ENCODE results near the gene LRBA.

Gene LRBA

GRCh38 chr4:150584111-150584915 lies 430.8 kb downstream of the LRBA start:
- Mint-ChIP-seq H3K9me3 (peaks cover 7% of the 10 kb centered on the region), H3K4me1 (ENCODE audit: low read depth) (no peaks in the 10 kb centered on the region), H3K36me3 (ENCODE audit: low read depth) (peaks cover 78% of the 10 kb centered on the region), H3K27ac (no peak overlapping the region), H3K27me3 (no peaks in the 10 kb centered on the region), H3K4me3 (no peak overlapping the region)

DNA sequence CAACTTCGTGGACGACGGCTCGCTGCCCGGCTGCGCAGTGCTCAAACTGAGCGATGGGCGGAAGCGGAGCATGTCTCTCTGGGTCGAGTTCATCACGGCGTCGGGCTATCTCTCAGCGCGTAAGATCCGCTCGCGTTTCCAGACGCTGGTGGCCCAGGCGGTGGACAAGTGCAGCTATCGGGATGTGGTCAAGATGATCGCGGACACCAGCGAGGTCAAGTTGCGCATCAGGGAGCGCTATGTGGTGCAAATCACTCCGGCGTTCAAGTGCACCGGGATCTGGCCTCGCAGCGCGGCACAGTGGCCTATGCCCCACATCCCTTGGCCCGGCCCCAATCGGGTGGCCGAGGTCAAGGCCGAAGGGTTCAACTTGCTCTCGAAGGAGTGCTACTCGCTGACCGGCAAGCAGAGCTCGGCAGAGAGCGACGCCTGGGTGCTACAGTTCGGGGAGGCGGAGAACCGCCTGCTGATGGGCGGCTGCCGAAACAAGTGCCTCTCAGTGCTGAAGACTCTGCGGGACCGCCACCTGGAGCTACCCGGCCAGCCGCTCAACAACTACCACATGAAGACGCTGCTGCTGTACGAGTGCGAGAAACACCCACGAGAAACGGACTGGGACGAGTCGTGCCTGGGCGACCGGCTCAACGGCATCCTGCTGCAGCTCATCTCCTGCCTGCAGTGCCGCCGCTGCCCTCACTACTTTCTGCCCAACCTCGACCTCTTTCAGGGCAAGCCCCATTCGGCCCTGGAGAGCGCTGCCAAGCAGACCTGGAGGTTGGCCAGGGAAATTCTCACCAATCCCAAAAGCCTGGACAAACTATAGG lies 431.6 kb downstream of the LRBA start:
- H3K27ac Mint-ChIP-seq, result no peak overlapping the region
- H3K4me3 Mint-ChIP-seq, result no peak overlapping the region
- H3K9me3 Mint-ChIP-seq, result peaks cover 7% of the 10 kb centered on the region
- H3K27me3 Mint-ChIP-seq, result no peaks in the 10 kb centered on the region
- H3K36me3 Mint-ChIP-seq (ENCODE audit: low read depth), result peaks cover 83% of the 10 kb centered on the region
- no peaks in the 10 kb centered on the region for H3K4me1 Mint-ChIP-seq (ENCODE audit: low read depth)

GRCh38 chr4:150582873-150583286 lies 432.2 kb downstream of the LRBA start:
- H3K27me3 Mint-ChIP-seq, result no peaks in the 10 kb centered on the region
- H3K27ac Mint-ChIP-seq, result no peak overlapping the region
- no peaks in the 10 kb centered on the region for H3K4me1 Mint-ChIP-seq (ENCODE audit: low read depth)
- no peak overlapping the region for H3K4me3 Mint-ChIP-seq
- peaks cover 79% of the 10 kb centered on the region for H3K36me3 Mint-ChIP-seq (ENCODE audit: low read depth)
- peaks cover 7% of the 10 kb centered on the region for H3K9me3 Mint-ChIP-seq

DNA sequence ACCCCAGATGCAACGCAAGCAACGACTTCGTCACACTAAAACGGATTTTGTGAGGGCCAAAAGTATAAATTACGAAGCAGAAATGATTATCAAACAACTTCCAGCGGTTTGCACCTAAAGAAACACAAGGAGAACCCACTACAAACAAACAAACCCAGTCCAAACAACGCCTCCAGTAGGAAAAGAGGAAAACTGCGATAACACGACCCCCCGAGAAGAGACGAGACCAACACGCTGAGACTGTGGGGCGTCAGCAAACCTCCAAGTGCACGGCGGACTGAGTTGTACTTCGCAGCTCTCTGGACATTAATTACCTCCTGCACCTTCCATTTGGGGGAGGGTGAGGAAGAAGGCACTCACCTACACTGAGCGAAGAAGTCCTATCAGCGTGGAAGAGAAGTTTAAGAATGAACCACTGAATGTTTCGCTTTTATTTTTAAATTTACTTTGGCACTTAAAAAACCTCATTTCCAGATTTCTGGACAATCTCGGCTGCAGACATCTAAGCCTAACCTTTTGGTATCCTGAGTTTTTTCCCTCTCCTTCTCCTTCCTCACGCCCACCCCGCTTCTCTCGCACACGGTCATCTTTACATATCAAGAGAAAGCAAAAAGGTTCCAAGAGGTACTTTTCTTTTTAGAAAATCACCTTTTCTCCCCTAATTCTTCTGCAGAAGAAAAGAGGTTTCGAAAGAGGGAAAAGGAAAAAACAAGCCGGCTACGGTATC lies 432.8 kb downstream of the LRBA start, which contains the start of gene MAB21L2:
Gene MAB21L2 (plus strand): TSS at position 6 of the 727 bp plus-strand sequence. CDS start 879 bp downstream, outside the sequence.
- Mint-ChIP-seq H3K36me3 (ENCODE audit: low read depth) (peaks cover 75% of the 10 kb centered on the region), H3K27ac (no peak within 1 kb of the TSS), H3K4me3 (no peak within 1 kb of the TSS), H3K27me3 (no peaks in the 10 kb centered on the region), H3K9me3 (peaks cover 7% of the 10 kb centered on the region), H3K4me1 (ENCODE audit: low read depth) (no peaks in the 10 kb centered on the region)

DNA sequence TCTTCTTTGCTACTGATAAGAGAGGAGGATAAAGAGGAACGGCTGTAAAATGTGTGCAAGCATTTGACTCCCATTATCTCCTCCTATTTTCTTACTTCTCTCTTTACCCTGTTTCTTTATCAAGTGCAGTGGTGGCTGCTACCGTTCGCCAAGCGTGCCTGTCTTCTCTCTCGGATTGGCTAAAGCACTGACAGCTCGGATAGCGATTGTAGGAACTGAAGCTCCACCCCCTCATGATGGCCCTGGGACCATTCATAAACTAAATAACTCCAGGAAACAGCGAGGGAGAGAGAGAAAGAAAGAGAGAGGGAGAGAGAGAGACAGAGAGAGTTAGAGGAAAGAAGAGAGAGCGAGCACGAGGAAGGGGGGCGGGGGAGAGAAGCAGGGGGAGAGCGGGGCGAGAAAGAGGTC lies 433.4 kb downstream of the LRBA start:
- no peak overlapping the region for H3K4me3 Mint-ChIP-seq
- peaks cover 7% of the 10 kb centered on the region for H3K9me3 Mint-ChIP-seq
- peaks cover 73% of the 10 kb centered on the region for H3K36me3 Mint-ChIP-seq (ENCODE audit: low read depth)
- H3K4me1 Mint-ChIP-seq (ENCODE audit: low read depth), result no peaks in the 10 kb centered on the region
- no peaks in the 10 kb centered on the region for H3K27me3 Mint-ChIP-seq
- no peak overlapping the region for H3K27ac Mint-ChIP-seq

DNA sequence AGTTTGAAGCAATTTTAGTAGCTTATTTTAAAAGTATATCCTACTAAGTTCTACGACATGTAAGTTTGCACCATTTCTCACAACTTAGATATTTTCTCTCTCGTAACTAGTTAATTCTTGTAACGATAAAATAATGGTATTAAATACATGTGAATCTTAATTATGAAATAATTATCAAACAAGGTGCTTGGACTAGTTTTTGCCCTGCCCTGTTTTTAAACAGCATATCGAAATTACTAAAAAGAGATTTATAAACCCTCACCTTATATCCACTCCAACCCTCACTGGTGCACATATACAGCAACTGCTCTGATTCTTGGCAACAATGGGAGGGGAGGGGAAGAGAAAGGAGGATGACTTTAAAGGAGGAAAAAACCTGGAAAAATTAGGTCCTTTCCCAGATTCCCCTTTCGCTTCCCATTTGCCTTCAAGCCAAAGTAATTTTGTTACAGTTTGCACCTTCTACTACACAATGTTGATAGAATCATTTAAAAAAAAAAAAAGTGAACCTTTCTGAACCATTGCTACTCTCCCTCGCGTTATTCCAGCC lies 434.0 kb downstream of the LRBA start:
- Mint-ChIP-seq H3K36me3 (ENCODE audit: low read depth) (peaks cover 68% of the 10 kb centered on the region), H3K4me3 (no peak overlapping the region), H3K27ac (no peak overlapping the region), H3K9me3 (peaks cover 7% of the 10 kb centered on the region), H3K4me1 (ENCODE audit: low read depth) (no peaks in the 10 kb centered on the region), H3K27me3 (no peaks in the 10 kb centered on the region)

GRCh38 chr4:150580306-150580705 lies 434.8 kb downstream of the LRBA start:
- peaks cover 61% of the 10 kb centered on the region for H3K36me3 Mint-ChIP-seq (ENCODE audit: low read depth)
- H3K4me3 Mint-ChIP-seq, result no peak overlapping the region
- no peaks in the 10 kb centered on the region for H3K4me1 Mint-ChIP-seq (ENCODE audit: low read depth)
- peaks cover 7% of the 10 kb centered on the region for H3K9me3 Mint-ChIP-seq
- H3K27ac Mint-ChIP-seq, result no peak overlapping the region
- no peaks in the 10 kb centered on the region for H3K27me3 Mint-ChIP-seq

- H3K4me3 Mint-ChIP-seq, result no peak overlapping the region
These were observed 435.4 kb downstream of the LRBA start for GRCh38 chr4:150579551-150580234.

DNA sequence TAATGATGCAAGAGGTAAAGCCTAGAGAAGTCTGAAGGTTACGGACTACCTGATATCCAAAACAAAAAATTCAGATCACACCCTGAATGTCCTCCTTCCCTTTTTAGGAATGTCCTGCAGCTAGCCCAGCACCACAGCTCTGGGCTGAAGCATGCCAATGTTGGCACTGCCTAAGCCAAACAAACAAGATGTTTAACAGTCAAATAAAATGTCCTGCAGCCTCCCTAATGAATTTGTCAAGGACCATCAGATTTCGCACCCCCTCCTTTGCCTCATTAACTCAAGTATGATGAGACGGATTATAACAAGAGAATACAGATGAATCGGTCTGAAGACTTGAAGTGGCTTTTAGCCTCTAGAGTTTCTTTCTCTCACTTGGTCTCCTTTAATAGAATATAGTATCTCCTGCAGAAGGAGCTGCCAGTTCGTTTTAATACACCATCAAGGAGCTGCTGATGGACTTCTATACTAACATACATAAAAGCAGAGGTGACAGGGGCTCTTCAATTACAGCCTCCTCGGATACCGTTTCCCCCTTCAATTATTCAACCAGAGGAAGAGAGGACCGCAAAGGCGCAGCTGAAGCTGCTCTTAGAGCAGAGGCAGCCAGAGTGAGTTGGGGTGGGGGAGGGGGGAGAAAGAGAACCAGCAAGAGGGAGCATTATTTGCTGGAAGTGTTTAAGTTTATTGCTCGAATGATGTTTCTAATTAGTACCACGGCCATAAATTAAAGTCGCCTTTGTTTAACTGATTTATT lies 436.2 kb downstream of the LRBA start:
- H3K27ac Mint-ChIP-seq, result no peak overlapping the region
- no peaks in the 10 kb centered on the region for H3K27me3 Mint-ChIP-seq
- H3K9me3 Mint-ChIP-seq, result peaks cover 7% of the 10 kb centered on the region
- H3K4me3 Mint-ChIP-seq, result no peak overlapping the region
- peaks cover 51% of the 10 kb centered on the region for H3K36me3 Mint-ChIP-seq (ENCODE audit: low read depth)
- H3K4me1 Mint-ChIP-seq (ENCODE audit: low read depth), result peaks cover 9% of the 10 kb centered on the region

More at GRCh38 chr4:150579551-150580234, 435.4 kb downstream of the LRBA start:
- Mint-ChIP-seq H3K4me1 (ENCODE audit: low read depth) (peaks cover 2% of the 10 kb centered on the region), H3K27ac (no peak overlapping the region), H3K9me3 (peaks cover 7% of the 10 kb centered on the region), H3K36me3 (ENCODE audit: low read depth) (peaks cover 58% of the 10 kb centered on the region), H3K27me3 (no peaks in the 10 kb centered on the region)

DNA sequence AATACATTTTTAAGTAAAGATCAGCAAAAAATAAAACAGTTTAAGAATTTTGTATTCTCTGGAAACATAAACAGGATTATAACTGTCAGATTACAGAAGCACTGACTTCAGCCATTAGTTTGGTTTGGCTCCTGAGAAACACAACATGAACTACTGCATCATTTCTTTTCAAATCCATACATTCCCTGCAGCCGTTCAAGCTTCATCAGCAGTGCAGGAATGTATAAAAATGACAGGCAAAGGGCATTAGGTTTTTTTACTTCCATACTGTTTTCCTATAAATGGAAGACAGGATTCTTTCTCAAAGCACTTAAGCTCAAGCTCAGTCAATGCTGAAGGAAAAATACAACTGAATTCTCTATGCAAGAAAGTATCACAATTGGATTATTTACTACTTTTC lies 437.3 kb downstream of the LRBA start:
- peaks cover 7% of the 10 kb centered on the region for H3K9me3 Mint-ChIP-seq
- no peak overlapping the region for H3K4me3 Mint-ChIP-seq
- no peak overlapping the region for H3K27ac Mint-ChIP-seq
- peaks cover 40% of the 10 kb centered on the region for H3K36me3 Mint-ChIP-seq (ENCODE audit: low read depth)
- no peaks in the 10 kb centered on the region for H3K27me3 Mint-ChIP-seq
- peaks cover 17% of the 10 kb centered on the region for H3K4me1 Mint-ChIP-seq (ENCODE audit: low read depth)

DNA sequence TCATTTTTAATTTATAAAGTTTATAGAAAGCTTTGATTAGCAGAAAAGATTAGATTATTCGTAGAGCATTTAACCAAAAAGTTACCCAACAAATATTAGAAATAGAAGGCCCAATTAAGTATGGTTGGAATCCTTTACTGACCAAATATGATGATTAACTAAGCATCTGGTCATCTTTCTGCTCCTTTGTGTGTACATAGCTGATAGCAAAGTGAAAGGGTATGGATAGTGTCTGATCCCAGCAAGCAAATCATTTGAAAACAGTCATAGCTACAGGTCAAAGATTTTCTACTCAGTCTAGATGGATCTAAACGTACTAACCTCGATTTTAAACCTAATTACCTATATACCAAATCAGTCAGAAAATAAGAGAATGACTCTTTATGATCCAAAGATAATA lies 440.4 kb downstream of the LRBA start:
- H3K9me3 Mint-ChIP-seq, result no peaks in the 10 kb centered on the region
- H3K27ac Mint-ChIP-seq, result no peak overlapping the region
- H3K4me3 Mint-ChIP-seq, result no peak overlapping the region
- peaks cover 20% of the 10 kb centered on the region for H3K36me3 Mint-ChIP-seq (ENCODE audit: low read depth)
- H3K4me1 Mint-ChIP-seq (ENCODE audit: low read depth), result peaks cover 19% of the 10 kb centered on the region
- H3K27me3 Mint-ChIP-seq, result no peaks in the 10 kb centered on the region

- no peaks in the 10 kb centered on the region for H3K9me3 Mint-ChIP-seq
- H3K36me3 Mint-ChIP-seq (ENCODE audit: low read depth), result peaks cover 13% of the 10 kb centered on the region
- H3K27ac Mint-ChIP-seq, result no peak overlapping the region
- no peak overlapping the region for H3K4me3 Mint-ChIP-seq
- no peaks in the 10 kb centered on the region for H3K27me3 Mint-ChIP-seq
- H3K4me1 Mint-ChIP-seq (ENCODE audit: low read depth), result peaks cover 19% of the 10 kb centered on the region
These were observed 441.6 kb downstream of the LRBA start for GRCh38 chr4:150573534-150573933.

- Mint-ChIP-seq H3K27me3 (no peaks in the 10 kb centered on the region), H3K36me3 (ENCODE audit: low read depth) (peaks cover 12% of the 10 kb centered on the region), H3K9me3 (no peaks in the 10 kb centered on the region), H3K27ac (peak overlapping the region; percentile 11), H3K4me3 (no peak overlapping the region), H3K4me1 (ENCODE audit: low read depth) (peaks cover 19% of the 10 kb centered on the region)
These were observed 442.2 kb downstream of the LRBA start for GRCh38 chr4:150572704-150573504.
